ENCODE data around the gene KDELR3. TPM values are rescaled to one million over a fixed set of nuclear protein-coding genes. Genes with fewer than 3 reads are reported as not detected.

KDELR3 gene
- total and polyA plus RNA-seq, 8 donors: 2.9 to 14.6 (median 5.8) TPM

- Histone ChIP-seq H3K9me3 (no peaks in the 10 kb centered on the region), H3K36me3 (peaks cover 16 to 56% (median 21%) of the 10 kb centered on the region in 3 donors), H3K4me1 (no peaks in the 10 kb centered on the region), H3K27me3 (no peaks in the 10 kb centered on the region), H3K27ac (no peak overlapping the region), H3K4me3 (no peak overlapping the region)
- intact Hi-C loops (cut with DNase I): no loop called here
- no peak for TF ChIP-seq CTCF (IDR thresholded peaks at IDR 0.05)
- no peak for FAIRE-seq
- WGBS, 2 donors: 87 to 92% methylated on average over 3 of the region's 3 CpGs
- peak in 1 of 4 donors; percentile 6 for ATAC-seq
- DNase-seq: no peak
Observed at GRCh38 chr22:38481162-38481870, 13.4 kb downstream of the KDELR3 start.

GRCh38 chr22:38481871-38482332 lies 14.0 kb downstream of the KDELR3 start:
- Histone ChIP-seq H3K9me3 (no peaks in the 10 kb centered on the region), H3K36me3 (peaks cover 16 to 62% (median 26%) of the 10 kb centered on the region in 3 donors), H3K27ac (no peak overlapping the region), H3K27me3 (no peaks in the 10 kb centered on the region), H3K4me1 (no peaks in the 10 kb centered on the region), H3K4me3 (no peak overlapping the region)
- 86 to 88% methylated on average over 8 of the region's 8 CpGs for WGBS, 2 donors
- intact Hi-C loops (cut with DNase I): no loop called here
- FAIRE-seq: no peak
- ATAC-seq: peak in 1 of 4 donors; percentile 4
- DNase-seq: no peak
- no peak for TF ChIP-seq CTCF (IDR thresholded peaks at IDR 0.05)

- DNase-seq (no peak), ATAC-seq (no peak), FAIRE-seq (no peak)
- Histone ChIP-seq H3K4me3 (no peak overlapping the region), H3K4me1 (no peaks in the 10 kb centered on the region), H3K9me3 (no peaks in the 10 kb centered on the region), H3K36me3 (peaks cover 16 to 71% (median 34%) of the 10 kb centered on the region in 3 donors), H3K27ac (no peak overlapping the region), H3K27me3 (no peaks in the 10 kb centered on the region)
- WGBS, 2 donors: 94 to 97% methylated on average over 6 of the region's 6 CpGs
- intact Hi-C loops (cut with DNase I): no loop called here
- TF ChIP-seq CTCF (IDR thresholded peaks at IDR 0.05): no peak
Observed at GRCh38 chr22:38482662-38483308, 14.9 kb downstream of the KDELR3 start.

- H3K9me3 ChIP-seq: no peaks in the 10 kb centered on the region
- intact Hi-C loops (cut with DNase I): no loop called here
- H3K27ac ChIP-seq: no peak overlapping the region
- ATAC-seq (no peak), FAIRE-seq (no peak), DNase-seq (no peak)
- H3K4me3 ChIP-seq: no peak overlapping the region
- no peaks in the 10 kb centered on the region for H3K27me3 ChIP-seq
- 79 to 88% methylated on average over 1 of the region's 1 CpG for WGBS, 2 donors
- peaks cover 19 to 84% (median 45%) of the 10 kb centered on the region in 3 donors for H3K36me3 ChIP-seq
- peaks cover 0 to 5% (median 0%) of the 10 kb centered on the region in 3 donors for H3K4me1 ChIP-seq
- no peak for TF ChIP-seq CTCF (IDR thresholded peaks at IDR 0.05)
Observed at GRCh38 chr22:38484244-38484643, 16.3 kb downstream of the KDELR3 start.

DNA sequence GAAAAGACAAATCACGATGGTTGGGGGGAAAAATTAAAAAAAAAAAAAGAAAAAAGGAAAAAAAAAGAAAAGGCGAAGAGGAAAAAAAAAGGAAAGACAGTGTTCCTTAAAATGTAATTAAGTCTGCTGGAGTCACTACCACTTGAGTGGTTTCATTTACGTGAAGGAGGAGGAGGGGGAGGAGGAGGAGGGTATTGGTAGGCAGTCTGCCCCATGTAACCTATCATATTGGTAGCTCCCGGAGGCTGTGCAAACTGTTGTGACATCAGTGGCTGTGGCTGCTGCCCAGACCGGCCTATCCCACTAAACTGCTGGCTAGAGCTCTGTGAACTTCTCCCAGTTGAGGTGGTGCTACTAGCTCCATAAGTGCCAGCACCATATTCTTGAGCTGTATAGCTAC lies 17.9 kb downstream of the KDELR3 start:
- Histone ChIP-seq H3K9me3 (no peaks in the 10 kb centered on the region), H3K27ac (no peak overlapping the region), H3K4me1 (peaks cover 0 to 7% (median 3%) of the 10 kb centered on the region in 3 donors), H3K27me3 (no peaks in the 10 kb centered on the region), H3K36me3 (peaks cover 22 to 98% (median 55%) of the 10 kb centered on the region in 3 donors), H3K4me3 (no peak overlapping the region)
- WGBS, 2 donors: 62 to 69% methylated on average over 5 of the region's 5 CpGs
- TF ChIP-seq CTCF (IDR thresholded peaks at IDR 0.05): no peak
- ATAC-seq: peak in 3 of 4 donors; percentile 19 to 29 (median 28)
- intact Hi-C loops (cut with DNase I): no loop called here
- FAIRE-seq: no peak
- no peak for DNase-seq

Data from pancreas (tissue), 10 donors.